ENCODE data around the gene SPATA13. TPM values are rescaled to one million over a fixed set of nuclear protein-coding genes. Genes with fewer than 3 reads are reported as not detected.
A peak's percentile ranks its signal among the peaks of the same experiment; 100 is the strongest.

SPATA13 gene
- total and polyA plus RNA-seq, 4 donors = 10.5 to 36.7 (median 20.1) TPM

DNA sequence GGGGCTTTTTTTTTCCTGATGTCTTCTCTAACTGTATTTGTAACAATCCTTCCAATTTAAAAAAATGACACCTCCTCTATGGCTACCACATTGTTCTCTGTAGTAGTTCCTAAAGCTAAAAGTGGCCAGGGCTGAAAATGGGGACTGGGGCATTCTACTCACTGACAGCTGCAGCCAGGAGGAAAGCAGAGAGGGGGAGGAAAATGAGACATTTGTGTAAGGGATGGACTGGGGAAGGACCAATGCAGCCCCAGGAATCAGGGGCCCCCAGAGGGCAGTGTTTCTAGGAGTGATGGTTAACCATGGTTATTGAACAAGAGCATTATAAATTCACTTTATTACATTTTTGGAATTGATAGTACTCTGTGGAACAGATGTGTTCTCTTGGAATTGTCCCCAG lies 114.5 kb downstream of the SPATA13 start:
- Histone ChIP-seq H3K9ac (ENCODE audit: insufficient read depth in 1 of 2, low read length in 2 of 2) (no peak overlapping the region), H3K9me3 (ENCODE audit: control insufficient read depth in 4 of 4, insufficient read depth in 3 of 4, low read length in 3 of 4) (no peaks in the 10 kb centered on the region), H3K36me3 (ENCODE audit: control insufficient read depth in 4 of 4, insufficient read depth in 4 of 4, low read length in 4 of 4) (peaks cover 0 to 2% (median 0%) of the 10 kb centered on the region in 4 donors), H3K27ac (ENCODE audit: low read depth in 1 of 2, low read length in 1 of 2) (peak overlapping the region in 1 of 2 donors; percentile 35), H3K27me3 (ENCODE audit: control insufficient read depth in 3 of 3, insufficient read depth in 3 of 3, low read length in 2 of 3) (no peaks in the 10 kb centered on the region), H3K4me3 (no peak overlapping the region), H3K4me1 (ENCODE audit: control insufficient read depth in 5 of 5, insufficient read depth in 5 of 5, low read length in 5 of 5) (peaks cover 12 to 51% (median 20%) of the 10 kb centered on the region in 5 donors)
- no peak for ATAC-seq (ENCODE audit: insufficient read depth, low FRiP score)
- no peak for DNase-seq
- TF ChIP-seq, protein P1, sequence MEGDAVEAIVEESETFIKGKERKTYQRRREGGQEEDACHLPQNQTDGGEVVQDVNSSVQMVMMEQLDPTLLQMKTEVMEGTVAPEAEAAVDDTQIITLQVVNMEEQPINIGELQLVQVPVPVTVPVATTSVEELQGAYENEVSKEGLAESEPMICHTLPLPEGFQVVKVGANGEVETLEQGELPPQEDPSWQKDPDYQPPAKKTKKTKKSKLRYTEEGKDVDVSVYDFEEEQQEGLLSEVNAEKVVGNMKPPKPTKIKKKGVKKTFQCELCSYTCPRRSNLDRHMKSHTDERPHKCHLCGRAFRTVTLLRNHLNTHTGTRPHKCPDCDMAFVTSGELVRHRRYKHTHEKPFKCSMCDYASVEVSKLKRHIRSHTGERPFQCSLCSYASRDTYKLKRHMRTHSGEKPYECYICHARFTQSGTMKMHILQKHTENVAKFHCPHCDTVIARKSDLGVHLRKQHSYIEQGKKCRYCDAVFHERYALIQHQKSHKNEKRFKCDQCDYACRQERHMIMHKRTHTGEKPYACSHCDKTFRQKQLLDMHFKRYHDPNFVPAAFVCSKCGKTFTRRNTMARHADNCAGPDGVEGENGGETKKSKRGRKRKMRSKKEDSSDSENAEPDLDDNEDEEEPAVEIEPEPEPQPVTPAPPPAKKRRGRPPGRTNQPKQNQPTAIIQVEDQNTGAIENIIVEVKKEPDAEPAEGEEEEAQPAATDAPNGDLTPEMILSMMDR (IDR thresholded peaks at IDR 0.05; ENCODE audit: control extremely low read depth, extremely low read depth) = no peak

DNA sequence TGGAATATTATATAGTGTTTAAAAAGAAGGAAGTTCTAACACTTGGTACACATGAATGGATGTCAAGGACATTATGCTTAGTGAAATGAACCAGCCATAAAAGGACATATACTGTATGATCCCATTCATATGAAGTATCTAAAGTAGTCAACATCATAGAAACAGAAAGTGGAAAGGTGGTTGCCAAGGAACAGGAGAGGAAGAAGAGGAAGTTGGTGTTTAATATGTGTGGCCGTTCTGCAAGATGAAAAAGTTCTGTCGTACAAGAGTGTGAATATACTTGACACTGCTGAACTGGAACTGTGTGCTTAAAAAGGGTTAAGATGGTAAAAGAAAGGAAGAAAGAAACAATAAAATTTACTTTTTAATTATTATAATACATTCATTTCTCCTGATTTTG lies 115.8 kb downstream of the SPATA13 start:
- TF ChIP-seq, protein P1 (IDR thresholded peaks at IDR 0.05; ENCODE audit: control extremely low read depth, extremely low read depth) = no peak
- Histone ChIP-seq H3K27ac (ENCODE audit: low read depth in 1 of 2, low read length in 1 of 2) (no peak overlapping the region), H3K4me3 (no peak overlapping the region), H3K9ac (ENCODE audit: insufficient read depth in 1 of 2, low read length in 2 of 2) (no peak overlapping the region), H3K4me1 (ENCODE audit: control insufficient read depth in 5 of 5, insufficient read depth in 5 of 5, low read length in 5 of 5) (peaks cover 12 to 39% (median 20%) of the 10 kb centered on the region in 5 donors), H3K36me3 (ENCODE audit: control insufficient read depth in 4 of 4, insufficient read depth in 4 of 4, low read length in 4 of 4) (peaks cover 0 to 7% (median 0%) of the 10 kb centered on the region in 4 donors), H3K27me3 (ENCODE audit: control insufficient read depth in 3 of 3, insufficient read depth in 3 of 3, low read length in 2 of 3) (no peaks in the 10 kb centered on the region), H3K9me3 (ENCODE audit: control insufficient read depth in 4 of 4, insufficient read depth in 3 of 4, low read length in 3 of 4) (no peaks in the 10 kb centered on the region)
- DNase-seq = no peak
- no peak for ATAC-seq (ENCODE audit: insufficient read depth, low FRiP score)
- 16 to 40% methylated on average over 2 of the region's 2 CpGs for WGBS, 2 donors

DNA sequence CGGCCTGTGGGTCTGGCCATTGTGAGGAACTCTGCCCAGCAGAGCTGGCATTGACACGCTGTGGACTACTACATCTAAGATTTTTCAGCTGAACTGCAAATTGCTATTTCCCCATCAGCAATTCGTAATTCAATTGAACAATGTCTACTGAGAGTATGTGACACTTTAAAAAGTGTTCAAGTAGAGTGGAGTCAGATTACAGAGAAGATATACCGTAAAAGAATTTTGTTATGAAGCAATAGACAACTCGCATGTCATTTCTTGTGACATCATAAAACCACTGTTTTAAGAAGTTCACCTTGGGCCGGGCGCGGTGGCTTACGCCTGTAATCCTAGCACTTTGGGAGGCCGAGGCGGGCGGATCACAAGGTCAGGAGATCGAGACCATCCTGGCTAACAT lies 116.3 kb downstream of the SPATA13 start:
- H3K27me3 ChIP-seq (ENCODE audit: control insufficient read depth in 3 of 3, insufficient read depth in 3 of 3, low read length in 2 of 3) = no peaks in the 10 kb centered on the region
- peaks cover 0 to 10% (median 0%) of the 10 kb centered on the region in 4 donors for H3K36me3 ChIP-seq (ENCODE audit: control insufficient read depth in 4 of 4, insufficient read depth in 4 of 4, low read length in 4 of 4)
- H3K9ac ChIP-seq (ENCODE audit: insufficient read depth in 1 of 2, low read length in 2 of 2) = no peak overlapping the region
- ATAC-seq (ENCODE audit: insufficient read depth, low FRiP score) (no peak), DNase-seq (no peak)
- WGBS, 2 donors = 68 to 81% methylated on average over 13 of the region's 13 CpGs
- peaks cover 11 to 33% (median 17%) of the 10 kb centered on the region in 5 donors for H3K4me1 ChIP-seq (ENCODE audit: control insufficient read depth in 5 of 5, insufficient read depth in 5 of 5, low read length in 5 of 5)
- no peaks in the 10 kb centered on the region for H3K9me3 ChIP-seq (ENCODE audit: control insufficient read depth in 4 of 4, insufficient read depth in 3 of 4, low read length in 3 of 4)
- H3K4me3 ChIP-seq = no peak overlapping the region
- TF ChIP-seq, protein P1 (IDR thresholded peaks at IDR 0.05; ENCODE audit: control extremely low read depth, extremely low read depth) = no peak
- no peak overlapping the region for H3K27ac ChIP-seq (ENCODE audit: low read depth in 1 of 2, low read length in 1 of 2)

DNA sequence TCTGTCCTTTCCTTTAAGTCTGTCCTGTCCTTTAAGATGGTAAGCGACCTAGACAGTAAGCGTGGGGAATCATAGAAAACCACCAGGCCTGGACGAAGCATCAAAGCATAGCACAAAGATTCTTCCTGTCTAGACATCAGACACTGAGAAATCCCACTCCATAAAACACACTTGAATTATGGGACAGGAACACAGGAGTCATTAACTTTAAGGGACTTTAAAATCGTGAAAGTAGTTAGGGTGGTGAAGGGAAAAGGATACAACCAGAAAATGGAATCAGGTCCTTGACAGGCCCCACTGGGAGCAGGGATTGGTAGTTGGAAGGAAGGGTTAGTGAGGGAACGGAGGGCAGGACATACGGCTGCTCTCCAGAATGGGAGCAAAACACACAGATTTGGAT lies 117.2 kb downstream of the SPATA13 start:
- no peak overlapping the region for H3K9ac ChIP-seq (ENCODE audit: insufficient read depth in 1 of 2, low read length in 2 of 2)
- H3K27ac ChIP-seq (ENCODE audit: low read depth in 1 of 2, low read length in 1 of 2) = no peak overlapping the region
- TF ChIP-seq, protein P1 (IDR thresholded peaks at IDR 0.05; ENCODE audit: control extremely low read depth, extremely low read depth) = no peak
- peaks cover 6 to 24% (median 12%) of the 10 kb centered on the region in 5 donors for H3K4me1 ChIP-seq (ENCODE audit: control insufficient read depth in 5 of 5, insufficient read depth in 5 of 5, low read length in 5 of 5)
- H3K36me3 ChIP-seq (ENCODE audit: control insufficient read depth in 4 of 4, insufficient read depth in 4 of 4, low read length in 4 of 4) = peaks cover 0 to 12% (median 0%) of the 10 kb centered on the region in 4 donors
- DNase-seq (no peak), ATAC-seq (ENCODE audit: insufficient read depth, low FRiP score) (no peak)
- no peaks in the 10 kb centered on the region for H3K9me3 ChIP-seq (ENCODE audit: control insufficient read depth in 4 of 4, insufficient read depth in 3 of 4, low read length in 3 of 4)
- H3K4me3 ChIP-seq = no peak overlapping the region
- H3K27me3 ChIP-seq (ENCODE audit: control insufficient read depth in 3 of 3, insufficient read depth in 3 of 3, low read length in 2 of 3) = no peaks in the 10 kb centered on the region
- whole genome bisulfite sequencing, 2 donors = 92% methylated on average over 6 of the region's 6 CpGs
